AG04449 (cell line): Measurements from ENCODE around the gene ACAT2.

ENCODE experiments used
- CTCF ChIA-PET: fragments of 350-600 bp; formaldehyde crosslinking; extraction: SDS; loops from one replicate; lab custom pipeline; 2021; ENCODE audit warnings: antibody characterized with exemption; lab: Yijun Ruan, JAX
- POLR2A ChIA-PET: fragments of 400-600, 350-600 bp; formaldehyde crosslinking; extraction: SDS; loops from one replicate; lab custom pipeline; 2020; ENCODE audit warnings: antibody characterized with exemption, inconsistent platforms; lab: Yijun Ruan, JAX
- DNase-seq: peaks from one replicate; pipeline ENCODE4 v3.0.0-alpha.2; 2010; ENCODE audit warnings: low read depth, low spot score
- H3K4me3 ChIP-seq: 2 replicates; pipeline ENCODE4 v1.5.1; 2011; ENCODE audit warnings: low read depth, mild to moderate bottlenecking, control low read depth, low read length
- CTCF ChIP-seq: IDR thresholded peaks from one replicate; pipeline ENCODE4 v1.5.1; 2011; ENCODE audit warnings: mild to moderate bottlenecking, moderate library complexity, low read length, control low read depth, inconsistent platforms; ENCODE audit not compliant: insufficient read depth; ENCODE audit errors: missing control alignments

The ACAT2 gene

GRCh38 chr6:159800141-159800865 is 38.5 kb downstream of the ACAT2 start, which contains the start of gene PNLDC1:
Gene PNLDC1 (plus strand): TSS chr6:159800276. CDS start chr6:159800308, 32 bp downstream.
- no peak for DNase-seq
- POLR2A ChIA-PET = interaction anchor here (1.3 kb wide), 1 partner anchor 10 kb away, joined by 5 read pairs; the partner anchor contains the start of gene MRPL18
- CTCF ChIA-PET = interaction anchor here (1.6 kb wide), 1 partner anchor 10 kb away, joined by 3 read pairs; the partner anchor contains the start of gene MRPL18
- H3K4me3 ChIP-seq = peak within 1 kb of the TSS; percentile 23
- TF ChIP-seq CTCF = no peak

- CTCF ChIA-PET = interaction anchor here (1.6 kb wide), 1 partner anchor 12 kb away, joined by 3 read pairs; the partner anchor contains the start of gene MRPL18
- POLR2A ChIA-PET = interaction anchor here (0.7 kb wide), 1 partner anchor 154 kb away, joined by 4 read pairs; no protein-coding TSS in a partner anchor
- no peak for DNase-seq
- TF ChIP-seq CTCF = no peak
- no peak overlapping the region for H3K4me3 ChIP-seq
These were observed 40.1 kb downstream of the ACAT2 start for GRCh38 chr6:159801935-159802334.

- H3K4me3 ChIP-seq = no peak overlapping the region
- ChIA-PET POLR2A (no interaction called here), CTCF (no interaction called here)
- DNase-seq = no peak
- no peak for TF ChIP-seq CTCF
These were observed 42.7 kb downstream of the ACAT2 start for GRCh38 chr6:159804504-159804903.

GRCh38 chr6:159805440-159806020 is 43.7 kb downstream of the ACAT2 start:
- POLR2A ChIA-PET = no interaction called here
- no peak for DNase-seq
- CTCF ChIA-PET = interaction anchor here (1.2 to 1.5 kb wide), 2 partner anchors 16 to 138 kb away, joined by 3 read pairs; no protein-coding TSS in a partner anchor

GRCh38 chr6:159806021-159806458 is 44.2 kb downstream of the ACAT2 start:
- H3K4me3 ChIP-seq = no peak overlapping the region
- DNase-seq = no peak
- POLR2A ChIA-PET = no interaction called here
- CTCF ChIA-PET = interaction anchor here (1.2 to 1.5 kb wide), 2 partner anchors 16 to 137 kb away, joined by 3 read pairs; no protein-coding TSS in a partner anchor
- TF ChIP-seq CTCF = no peak

More at GRCh38 chr6:159805440-159806020, 43.7 kb downstream of the ACAT2 start:
- TF ChIP-seq CTCF = no peak
- no peak overlapping the region for H3K4me3 ChIP-seq

- ChIA-PET CTCF (interaction anchor here (1.7 kb wide), 1 partner anchor 16 kb away, joined by 4 read pairs; no protein-coding TSS in a partner anchor), POLR2A (no interaction called here)
- no peak for DNase-seq
- TF ChIP-seq CTCF = no peak
- H3K4me3 ChIP-seq = no peak overlapping the region
These were observed 45.5 kb downstream of the ACAT2 start for GRCh38 chr6:159807150-159807858.
